Heart left ventricle (tissue), 16 donors: ENCODE measurements around the gene FBXO30. TPM values are rescaled to one million over a fixed set of nuclear protein-coding genes. Genes with fewer than 3 reads are reported as not detected.

Source experiments
- ATAC-seq, 4 donors: fragments of 200-7000 bp; cut with Tn5 transposase; one replicate each; pipeline ENCODE4 v1.9.1; 2020 to 2022; ENCODE audit warnings: moderate library complexity in 4 of 4, mild to moderate bottlenecking in 3 of 4, moderate number of reproducible peaks in 1 of 4
- DNase-seq, 5 donors: peaks; one replicate each; pipeline ENCODE4 v3.0.0-alpha.2; 2020
- H3K27ac ChIP-seq, 12 donors: fragments of 200-600 bp; sonication (generic) in 4 of 12; one replicate each; pipeline versions ENCODE4 v1.5.0 to v1.8.0; 2016 to 2022; ENCODE audit warnings: mild to moderate bottlenecking in 2 of 12
- H3K27me3 ChIP-seq, 9 donors: fragments of 200-600 bp; sonication (generic) in 2 of 9; one replicate each; pipeline versions ENCODE4 v1.5.1 to v1.8.0; 2016 to 2022; ENCODE audit warnings: mild to moderate bottlenecking in 3 of 9
- H3K36me3 ChIP-seq, 9 donors: fragments of 200-600 bp; sonication (generic) in 2 of 9; one replicate each; pipeline versions ENCODE4 v1.5.0 to v1.8.0; 2018 to 2022; ENCODE audit warnings: mild to moderate bottlenecking in 2 of 9
- H3K4me1 ChIP-seq, 12 donors: fragments of 200-600 bp; sonication (generic) in 4 of 12; one replicate each; pipeline versions ENCODE4 v1.5.0 to v1.8.0; 2016 to 2022; ENCODE audit warnings: mild to moderate bottlenecking in 3 of 12
- H3K4me3 ChIP-seq, 12 donors: fragments of 200-600 bp; sonication (generic) in 4 of 12; one replicate each; pipeline versions ENCODE4 v1.5.0 to v1.8.0; 2017 to 2022; ENCODE audit warnings: mild to moderate bottlenecking in 9 of 12, moderate library complexity in 4 of 12
- H3K9me3 ChIP-seq, 12 donors: fragments of 200-600 bp; sonication (generic) in 4 of 12; one replicate each; pipeline versions ENCODE4 v1.5.0 to v1.8.0; 2016 to 2022; ENCODE audit warnings: mild to moderate bottlenecking in 1 of 12
- CTCF ChIP-seq, 12 donors: fragments of 200-600 bp; sonication (generic) in 4 of 12; IDR thresholded peaks; one replicate each; pipeline versions ENCODE4 v1.5.0 to v1.8.0; 2018 to 2022; ENCODE audit warnings: antibody characterized with exemption in 12 of 12, mild to moderate bottlenecking in 5 of 12
- POLR2A ChIP-seq, 2 donors: fragments of 450-650 bp; IDR thresholded peaks; one replicate each; pipeline ENCODE4 v1.6.1; 2017; ENCODE audit warnings: antibody characterized with exemption in 2 of 2, mild to moderate bottlenecking in 2 of 2, moderate library complexity in 2 of 2
- WGBS, 4 donors: extraction: QIAGEN DNeasy Blood & Tissue Kit in 2 of 4; methylation state at CpG; one replicate each; pipeline versions ENCODE4 v1.1.5 to v1.1.7; 2013 to 2018; 5-methylcytosine and 5-hydroxymethylcytosine counted together
- intact Hi-C, 10 donors: fragments of 100-400 bp; cut with DNase I; formaldehyde crosslinking; loops; one replicate each; pipeline versions ENCODE4 v1.11.1 to v1.14.2; 2022
- polyA plus RNA-seq, 2 donors: library from polyadenylated mRNA; stranded (reverse); fragments of 200-250 nt; gene quantifications; one replicate each; pipeline ENCODE4 v1.2.3, GENCODE V29; 2013
- total RNA-seq, 9 donors: library from RNA; depleted of rRNA in 2 of 9; stranded (reverse); fragments of >200 nt in 2 of 9; fragmentation: NEBNext Ultra II Directional in 3 of 9; extraction: Animal tissue kit (Norgen Biotek cat#: 25700) in 3 of 9; gene quantifications; one replicate each; pipeline versions ENCODE4 v1.1.0 to v1.2.4, GENCODE V29; 2016 to 2023
- donor health status: ischemic (EF 13 %, LVEDD 7.1; RV severe dilation, severe dysfunction).
- donor health status: healthy with polysubstance abuse.
- donor health status: DM: no; HTN: yes; CAD: no.
- donor health status: DM: no; HTN: no; CAD: no.
- donor health status: ischemic (EF 25% LVEDD 6.9; RV normal size, moderate dysfunction).
- donor health status: ischemic (EF 25% LVEDD 5.7; RV mildly dilated, moderate dysfunction).
- donor health status: healthy.
- donor health status: DM: yes; HTN: yes; CAD: no.
- donor health status: ischemic (EF 35%, LVEDD 5.7; RV mildly dilated, moderate dysfunction).
- donor health status: nonischemic (EF 11% LVEDD 7.7; RV severe dilation, severe dysfunction).
- donor health status: DM: yes; HTN: yes; CAD: no.
- donor health status: PGD.
- donor health status: ischemic (EF 29% LVEDD 5.4; RV normal size, mild dysfunction).
- donor health status: nonischemic (EF 23%, LVEDD 6.1; RV moderate dilation, normal function).

Gene FBXO30
- total and polyA plus RNA-seq, 11 donors, result 7.0 to 17.1 (median 13.7) TPM

- Histone ChIP-seq H3K9me3 (no peaks in the 10 kb centered on the region), H3K27me3 (no peaks in the 10 kb centered on the region), H3K4me1 (peaks cover 0 to 23% (median 12%) of the 10 kb centered on the region in 12 donors), H3K36me3 (no peaks in the 10 kb centered on the region), H3K27ac (no peak overlapping the region), H3K4me3 (no peak overlapping the region)
- WGBS, 4 donors, result 95 to 100% (median 97%) methylated on average over 1 of the region's 1 CpG
- no peak for DNase-seq
- ATAC-seq, result no peak
- intact Hi-C loops, result loop anchor here in 5 of 10 donors (5.0 to 10.0 kb wide), 5 partner anchors 55 to 725 kb away; partner anchors contain the start of genes SHPRH (in 3 of the 5), EPM2A (in 1 of the 5) and RAB32 (in 1 of the 5)
- TF ChIP-seq POLR2A (IDR thresholded peaks at IDR 0.05), result no peak
- TF ChIP-seq CTCF (IDR thresholded peaks at IDR 0.05), result no peak
These were observed 5.4 kb upstream of the FBXO30 start for GRCh38 chr6:145819994-145820393.

DNA sequence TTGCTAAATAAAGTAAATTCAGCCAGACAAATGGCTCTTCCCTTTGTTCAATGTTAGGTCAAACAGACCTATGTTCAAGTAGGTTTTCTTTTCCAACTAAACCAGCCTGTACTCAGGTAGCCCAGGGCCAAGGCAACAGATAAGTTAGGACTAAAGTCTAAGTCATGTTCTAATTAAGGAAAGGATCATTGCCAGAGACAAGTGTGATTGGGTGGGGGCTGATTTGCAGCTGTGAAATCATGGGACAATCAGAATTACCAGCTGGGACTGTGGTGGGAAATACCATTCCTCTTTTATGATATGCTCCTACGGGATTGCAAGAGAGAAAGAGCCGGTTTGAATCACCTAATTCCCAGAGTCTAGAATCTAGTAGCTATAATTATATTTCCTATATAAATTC is 4.2 kb upstream of the FBXO30 start:
- WGBS, 4 donors, result 37 to 57% (median 46%) methylated on average over 2 of the region's 2 CpGs
- intact Hi-C loops, result loop anchor here in 5 of 10 donors (5.0 to 10.0 kb wide), 5 partner anchors 56 to 726 kb away; partner anchors contain the start of genes SHPRH (in 3 of the 5), EPM2A (in 1 of the 5) and RAB32 (in 1 of the 5)
- H3K36me3 ChIP-seq, result no peaks in the 10 kb centered on the region
- DNase-seq (no peak), ATAC-seq (no peak)
- no peaks in the 10 kb centered on the region for H3K27me3 ChIP-seq
- H3K4me1 ChIP-seq, result peaks cover 0 to 23% (median 12%) of the 10 kb centered on the region in 12 donors
- H3K27ac ChIP-seq, result peak overlapping the region in 11 of 12 donors; percentile 12 to 69 (median 49)
- H3K9me3 ChIP-seq, result no peaks in the 10 kb centered on the region
- TF ChIP-seq CTCF (IDR thresholded peaks at IDR 0.05), result no peak
- TF ChIP-seq POLR2A (IDR thresholded peaks at IDR 0.05), result no peak
- no peak overlapping the region for H3K4me3 ChIP-seq

GRCh38 chr6:145816392-145816791 is 1.8 kb upstream of the FBXO30 start:
- Histone ChIP-seq H3K4me3 (peak overlapping the region in 3 of 12 donors; percentile 68 to 82 (median 82)), H3K36me3 (no peaks in the 10 kb centered on the region), H3K4me1 (peaks cover 0 to 41% (median 28%) of the 10 kb centered on the region in 12 donors), H3K27ac (peak overlapping the region in 6 of 12 donors; percentile 94 to 97 (median 96)), H3K27me3 (no peaks in the 10 kb centered on the region), H3K9me3 (no peaks in the 10 kb centered on the region)
- intact Hi-C loops, result loop anchor here in 5 of 10 donors (5.0 to 10.0 kb wide), 5 partner anchors 58 to 728 kb away; partner anchors contain the start of genes SHPRH (in 3 of the 5), EPM2A (in 1 of the 5) and RAB32 (in 1 of the 5)
- 91 to 96% (median 94%) methylated on average over 8 of the region's 8 CpGs for WGBS, 4 donors
- no peak for DNase-seq
- no peak for TF ChIP-seq CTCF (IDR thresholded peaks at IDR 0.05)
- no peak for TF ChIP-seq POLR2A (IDR thresholded peaks at IDR 0.05)
- no peak for ATAC-seq

DNA sequence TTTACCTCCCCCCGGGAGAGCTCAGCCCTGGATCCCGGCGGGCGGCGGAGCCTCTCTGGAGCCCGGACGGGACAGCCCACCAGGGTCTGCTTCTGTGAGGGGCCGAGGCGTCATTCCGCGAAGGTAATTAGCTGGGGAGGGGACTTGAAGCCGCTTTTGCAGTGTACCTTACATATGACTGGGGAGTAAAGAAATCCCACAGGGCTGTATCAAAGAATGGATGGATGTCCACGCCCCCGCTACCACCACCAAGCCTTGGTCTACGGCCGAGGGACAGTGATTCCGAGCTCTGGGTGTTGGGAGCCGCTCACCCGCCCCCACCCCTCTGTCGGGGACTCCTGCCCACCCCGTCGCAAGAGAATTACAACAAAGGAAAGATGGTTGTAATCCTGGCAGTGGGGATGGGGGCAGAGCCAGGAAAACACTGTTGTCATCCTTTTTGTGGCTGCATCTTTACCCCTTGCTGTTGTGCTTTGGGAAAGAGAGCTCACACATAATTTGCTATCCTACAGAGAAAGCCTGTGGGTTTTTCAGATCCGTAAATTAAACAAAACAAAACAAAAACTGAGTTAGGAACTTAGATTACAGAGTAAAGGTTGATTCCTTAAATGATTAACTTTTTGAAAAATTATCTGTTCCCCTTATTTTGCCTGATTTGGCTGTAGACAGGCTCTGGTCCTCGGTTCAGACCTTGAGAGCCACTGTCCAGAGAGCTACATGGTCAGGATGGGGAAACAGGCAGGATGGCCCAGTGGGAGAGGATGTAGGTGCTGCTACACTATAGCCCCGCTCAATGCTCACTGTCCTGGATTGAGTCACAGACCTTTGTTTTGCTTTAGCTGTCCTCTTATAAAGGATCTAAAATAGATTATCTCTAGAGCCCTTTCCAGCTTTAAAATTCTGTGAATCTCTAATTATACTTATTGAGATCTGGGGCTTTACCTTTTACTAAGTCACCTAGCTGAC is 997 bp upstream of the FBXO30 start:
- H3K9me3 ChIP-seq, result no peaks in the 10 kb centered on the region
- H3K27me3 ChIP-seq, result no peaks in the 10 kb centered on the region
- no peaks in the 10 kb centered on the region for H3K36me3 ChIP-seq
- DNase-seq (peak in 2 of 5 donors; percentile 27 to 39), ATAC-seq (peak; percentile 1 to 49 (median 28))
- peaks cover 0 to 49% (median 34%) of the 10 kb centered on the region in 12 donors for H3K4me1 ChIP-seq
- intact Hi-C loops, result loop anchor here in 6 of 10 donors (2.0 to 10.0 kb wide), 6 partner anchors 59 to 729 kb away; partner anchors contain the start of genes EPM2A (in 4 of the 6), SHPRH (in 3 of the 6) and RAB32 (in 1 of the 6)
- peak overlapping the region; percentile 50 to 82 (median 72) for H3K4me3 ChIP-seq
- TF ChIP-seq POLR2A (IDR thresholded peaks at IDR 0.05), result no peak
- no peak for TF ChIP-seq CTCF (IDR thresholded peaks at IDR 0.05)
- WGBS, 4 donors, result 7 to 13% (median 8%) methylated on average over 11 to 25 of the region's 25 CpGs
- peak overlapping the region; percentile 87 to 97 (median 94) for H3K27ac ChIP-seq
